Effector CD8-positive, alpha-beta T cell (primary cell): ENCODE data around the gene DOP1B.
A peak's percentile ranks its signal among the peaks of the same experiment; 100 is the strongest.
"Not testable (repeated sequence)": the region's sequence is repeated elsewhere in the genome, so short reads cannot be mapped to it uniquely, and the experiment has no call there.

ENCODE experiments used
- DNase-seq: peaks from one replicate; lab custom pipeline; 2025; lab: John Stamatoyannopoulos, UW
- total RNA-seq, 4 experiments: gene quantifications; one replicate each; lab custom pipeline; 2026; lab: John Stamatoyannopoulos, UW

Gene DOP1B, protein sequence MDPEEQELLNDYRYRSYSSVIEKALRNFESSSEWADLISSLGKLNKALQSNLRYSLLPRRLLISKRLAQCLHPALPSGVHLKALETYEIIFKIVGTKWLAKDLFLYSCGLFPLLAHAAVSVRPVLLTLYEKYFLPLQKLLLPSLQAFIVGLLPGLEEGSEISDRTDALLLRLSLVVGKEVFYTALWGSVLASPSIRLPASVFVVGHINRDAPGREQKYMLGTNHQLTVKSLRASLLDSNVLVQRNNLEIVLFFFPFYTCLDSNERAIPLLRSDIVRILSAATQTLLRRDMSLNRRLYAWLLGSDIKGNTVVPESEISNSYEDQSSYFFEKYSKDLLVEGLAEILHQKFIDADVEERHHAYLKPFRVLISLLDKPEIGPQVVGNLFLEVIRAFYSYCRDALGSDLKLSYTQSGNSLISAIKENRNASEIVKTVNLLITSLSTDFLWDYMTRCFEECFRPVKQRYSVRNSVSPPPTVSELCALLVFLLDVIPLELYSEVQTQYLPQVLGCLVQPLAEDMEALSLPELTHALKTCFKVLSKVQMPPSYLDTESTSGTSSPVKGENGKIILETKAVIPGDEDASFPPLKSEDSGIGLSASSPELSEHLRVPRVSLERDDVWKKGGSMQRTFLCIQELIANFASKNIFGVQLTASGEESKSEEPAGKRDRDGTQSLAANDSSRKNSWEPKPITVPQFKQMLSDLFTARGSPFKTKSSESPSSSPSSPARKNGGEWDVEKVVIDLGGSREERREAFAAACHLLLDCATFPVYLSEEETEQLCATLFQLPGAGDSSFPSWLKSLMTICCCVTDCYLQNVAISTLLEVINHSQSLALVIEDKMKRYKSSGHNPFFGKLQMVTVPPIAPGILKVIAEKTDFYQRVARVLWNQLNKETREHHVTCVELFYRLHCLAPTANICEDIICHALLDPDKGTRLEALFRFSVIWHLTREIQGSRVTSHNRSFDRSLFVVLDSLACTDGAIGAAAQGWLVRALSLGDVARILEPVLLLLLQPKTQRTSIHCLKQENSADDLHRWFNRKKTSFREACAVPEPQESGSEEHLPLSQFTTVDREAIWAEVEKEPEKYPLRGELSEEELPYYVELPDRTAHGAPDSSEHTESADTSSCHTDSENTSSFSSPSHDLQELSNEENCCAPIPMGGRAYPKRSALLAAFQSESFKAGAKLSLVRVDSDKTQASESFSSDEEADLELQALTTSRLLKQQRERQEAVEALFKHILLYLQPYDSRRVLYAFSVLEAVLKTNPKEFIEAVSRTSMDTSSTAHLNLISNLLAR (N-terminal part only)
- 33.8 to 58.5 (median 49.6) reads per million in 4 experiments for total RNA-seq

DNA sequence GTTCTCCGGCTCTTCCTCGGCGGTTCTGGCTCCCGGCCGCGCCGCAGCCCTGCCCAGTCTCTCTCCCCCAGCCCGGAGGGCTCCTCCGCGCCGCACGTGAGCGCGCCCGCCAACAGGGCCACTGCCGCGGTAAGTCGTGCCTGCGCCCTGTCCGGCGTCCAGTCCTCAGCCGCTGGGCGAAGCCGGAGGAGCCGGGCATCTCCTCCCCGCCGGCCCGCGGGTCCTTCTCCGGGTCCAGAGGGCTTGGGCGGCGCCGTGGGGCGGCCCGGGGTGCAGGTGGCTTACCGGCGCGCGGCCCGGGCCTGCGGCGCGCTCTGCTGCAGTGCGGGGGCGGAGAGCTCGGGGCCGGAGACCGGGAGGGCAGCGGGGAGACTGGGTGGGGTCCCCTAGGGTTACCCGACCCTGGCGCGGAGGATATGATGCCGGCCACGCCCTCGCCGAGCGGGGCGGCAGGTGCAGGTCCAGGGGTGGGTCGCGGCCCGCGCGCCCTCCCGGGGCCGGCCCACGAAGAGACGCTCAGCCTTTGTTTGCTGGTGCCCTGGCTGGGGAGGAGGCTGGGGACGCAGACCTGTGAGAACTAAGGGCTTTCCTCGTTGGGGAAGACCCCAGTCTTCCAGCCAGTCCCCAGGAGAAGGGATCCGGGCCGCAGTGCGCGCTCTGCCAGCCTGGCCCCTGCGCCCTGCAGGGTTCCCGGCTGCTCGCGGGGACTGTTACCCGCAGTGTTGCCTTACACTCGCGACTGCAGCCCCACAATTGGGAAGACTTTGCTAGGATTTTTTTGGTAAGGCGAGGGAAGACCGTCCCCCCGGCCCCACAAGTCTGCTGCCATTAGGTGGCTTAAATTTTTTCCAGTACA lies at the start of gene DOP1B:
Gene DOP1B (plus strand): TSS at position 10 of the 856 bp plus-strand sequence. CDS start 7,910 bp downstream, outside the sequence.
- DNase-seq, result peak; percentile 31

DNA sequence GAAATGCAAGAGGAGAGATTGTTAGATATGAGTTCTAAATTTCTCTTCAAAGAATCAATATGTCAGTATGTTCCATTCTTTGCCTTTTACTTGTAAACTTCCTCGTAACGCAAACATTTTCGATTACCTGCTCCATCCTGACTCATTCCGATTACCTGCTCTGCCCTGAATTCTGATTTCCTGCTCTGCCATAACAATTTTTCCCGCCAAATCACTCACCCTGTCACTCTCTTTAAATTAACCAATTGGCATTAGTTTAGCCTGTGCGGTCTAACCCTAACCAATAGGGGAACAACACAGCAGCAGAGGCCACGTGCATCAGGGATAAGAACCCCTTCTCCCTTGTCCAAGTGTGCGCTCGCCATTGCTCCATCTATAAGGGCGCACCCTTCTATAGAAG lies 46.8 kb upstream of the DOP1B start:
- DNase-seq, result no peak

DNA sequence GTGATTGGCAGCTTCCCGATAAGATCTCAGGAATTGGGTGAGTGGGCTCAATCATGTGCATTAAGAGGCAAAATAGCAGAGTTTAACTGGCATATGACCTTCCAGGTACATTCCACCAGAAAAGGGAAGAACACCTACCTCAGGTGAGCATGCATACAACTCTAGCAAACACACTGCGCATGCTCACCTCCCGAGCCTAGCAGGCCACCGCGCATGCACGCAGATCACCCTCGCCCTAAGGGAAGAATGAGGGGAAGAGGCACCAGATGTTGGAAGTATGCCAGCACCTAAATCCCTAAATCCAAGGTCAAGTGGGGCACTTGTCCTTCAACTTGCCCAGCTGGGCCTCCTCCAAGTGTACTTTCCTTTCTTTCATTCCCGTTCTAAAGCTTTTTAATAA lies 45.4 kb upstream of the DOP1B start:
- DNase-seq, result no peak

DNA sequence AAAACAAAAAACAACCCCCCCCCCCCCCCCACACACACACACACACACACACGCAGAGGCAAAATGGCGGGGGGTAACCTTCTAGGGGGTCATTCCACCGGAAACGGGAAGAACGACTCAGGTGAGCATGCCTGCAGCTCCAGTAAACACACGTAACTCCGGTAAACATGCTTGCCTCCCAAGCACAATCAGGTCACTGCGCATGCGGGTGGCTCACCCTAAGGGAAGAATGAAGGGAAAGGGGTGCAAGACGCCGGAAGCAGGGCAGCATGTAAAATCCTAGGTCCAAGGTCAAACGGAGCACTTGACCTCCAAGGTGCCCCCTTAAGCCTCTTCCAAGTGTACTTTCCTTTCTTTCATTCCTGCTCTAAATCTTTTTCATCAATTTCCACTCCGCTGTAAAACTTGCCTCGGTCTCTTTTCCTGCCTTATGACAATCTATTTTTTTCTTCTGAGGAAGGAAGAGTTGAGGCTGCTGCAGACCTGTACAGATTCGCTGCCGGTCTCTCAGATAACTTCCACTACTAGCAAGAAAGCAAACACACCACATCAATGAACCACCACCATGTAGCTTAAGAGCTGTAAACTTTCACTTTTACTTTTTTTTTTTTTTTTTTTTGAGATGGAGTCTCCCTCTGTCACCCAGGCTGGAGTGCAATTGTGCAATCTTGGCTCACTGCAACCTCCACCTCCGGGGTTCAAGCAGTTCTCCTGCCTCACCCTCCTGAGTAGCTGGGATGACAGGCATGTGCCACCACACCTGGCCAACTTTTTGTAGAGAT lies 42.8 kb upstream of the DOP1B start:
- peak; percentile 65 for DNase-seq

DNA sequence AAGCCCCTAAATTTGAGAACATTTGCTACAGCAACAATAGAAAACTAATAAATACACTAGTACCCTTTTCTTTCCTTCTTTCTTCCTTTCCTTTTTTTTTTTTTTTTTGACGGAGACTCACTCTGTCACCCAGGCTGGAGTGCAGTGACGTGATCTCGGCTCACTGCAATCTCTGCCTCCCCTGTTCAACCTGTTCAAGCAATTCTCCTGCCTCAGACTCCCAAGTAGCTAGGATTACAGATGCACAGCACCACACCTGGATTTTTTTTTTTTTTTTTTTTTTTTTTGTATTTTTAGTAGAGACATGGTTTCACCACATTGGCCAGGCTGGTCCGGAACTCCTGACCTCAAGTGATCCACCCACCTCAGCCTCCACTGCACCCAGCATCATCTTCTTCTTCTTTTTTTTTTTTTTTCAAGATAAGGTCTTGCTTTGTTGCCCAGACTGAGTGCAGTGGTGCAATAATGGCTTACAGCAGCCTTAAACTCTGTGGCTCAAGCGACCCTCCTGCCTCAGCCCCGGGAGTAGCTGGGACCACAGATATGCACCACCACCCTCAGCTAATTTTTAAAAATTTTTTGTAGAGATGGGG lies 41.4 kb upstream of the DOP1B start:
- no peak for DNase-seq

DNA sequence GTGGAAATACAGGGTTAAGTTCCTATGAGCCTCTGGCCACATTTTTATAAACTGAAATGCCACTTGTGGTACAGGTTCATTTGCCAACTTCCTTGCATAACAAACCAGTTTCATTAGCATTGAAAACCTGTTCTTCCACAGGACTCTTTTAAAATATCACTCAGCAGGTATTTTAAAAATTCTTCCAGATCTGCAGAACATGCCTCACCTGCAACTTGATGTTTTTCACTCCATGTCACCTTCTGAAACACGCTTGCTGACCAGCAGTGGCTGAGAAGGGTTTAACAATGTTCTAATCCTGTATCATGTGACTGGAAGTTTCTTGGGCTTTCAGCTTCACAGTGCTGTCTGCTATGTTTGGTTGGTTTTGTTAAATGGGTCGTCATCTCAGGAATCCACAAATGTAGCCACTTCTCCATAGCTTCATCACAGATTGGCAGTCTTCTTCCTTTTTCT lies 39.3 kb upstream of the DOP1B start:
- no peak for DNase-seq

DNA sequence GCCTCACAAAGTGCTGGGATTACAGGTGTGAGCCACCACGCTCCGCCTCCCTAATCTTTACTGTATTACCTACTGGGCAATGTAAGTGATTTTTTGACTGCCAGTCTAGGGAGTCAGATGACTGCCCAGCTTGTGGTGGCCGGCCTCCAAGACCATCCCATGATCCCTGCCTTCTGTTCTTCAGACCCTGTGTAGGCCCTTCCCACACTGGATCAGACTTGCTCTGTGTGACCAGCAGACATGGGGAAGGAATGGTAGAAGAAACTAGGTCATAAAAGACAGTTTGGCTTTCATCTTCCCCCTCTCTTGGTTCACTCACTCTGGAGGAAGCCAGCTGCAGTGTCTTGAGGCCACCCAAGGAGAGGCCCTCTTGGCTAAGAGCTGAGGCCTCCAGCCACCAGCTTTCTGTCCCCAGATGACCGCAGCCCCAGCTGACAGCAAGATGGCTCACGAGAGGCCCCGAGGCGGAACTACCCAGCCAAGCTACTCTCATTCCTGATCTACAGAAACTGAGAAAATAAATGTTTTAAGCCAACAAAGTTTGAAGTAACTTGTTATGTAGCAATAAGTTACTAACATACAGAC lies 36.2 kb upstream of the DOP1B start:
- DNase-seq, result no peak

DNA sequence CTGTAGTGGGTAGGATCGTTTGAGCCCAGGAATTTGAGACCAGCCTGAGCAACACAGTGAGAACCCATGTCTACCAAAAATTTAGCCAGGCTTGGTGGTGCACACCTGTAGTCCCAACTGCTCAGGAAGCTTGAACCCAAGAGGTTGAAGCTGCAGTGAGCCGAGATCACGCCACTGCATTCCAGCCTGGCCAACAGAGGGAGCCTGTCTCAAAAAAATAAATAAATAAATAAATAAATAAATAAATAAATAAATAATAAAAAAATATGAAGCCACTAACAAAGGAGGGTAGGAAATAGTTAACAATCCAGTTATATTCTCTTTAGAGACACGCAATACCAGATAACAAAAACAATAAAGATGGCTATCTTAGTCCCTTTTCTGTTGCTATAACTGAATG lies 33.6 kb upstream of the DOP1B start:
- DNase-seq, result no peak

DNA sequence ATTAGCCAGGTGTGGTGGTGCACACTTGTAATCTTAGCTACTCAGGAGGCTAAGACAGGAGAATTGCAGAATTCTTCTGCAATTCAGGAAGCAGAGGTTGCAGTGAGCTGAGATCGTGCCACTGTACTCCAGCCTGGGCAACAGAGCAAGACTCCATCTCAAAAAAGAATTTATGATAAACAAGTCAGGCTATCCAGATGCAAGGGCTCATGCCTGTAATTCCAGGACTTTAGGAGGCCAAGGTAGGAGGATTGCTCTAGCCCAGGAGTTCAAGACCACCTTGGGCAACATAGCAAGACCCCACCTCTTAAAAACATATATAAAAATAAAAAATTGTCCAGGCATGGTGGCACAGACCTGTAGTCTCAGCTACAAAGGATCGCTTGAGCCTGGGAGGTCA lies 32.2 kb upstream of the DOP1B start:
- DNase-seq, result no peak

DNA sequence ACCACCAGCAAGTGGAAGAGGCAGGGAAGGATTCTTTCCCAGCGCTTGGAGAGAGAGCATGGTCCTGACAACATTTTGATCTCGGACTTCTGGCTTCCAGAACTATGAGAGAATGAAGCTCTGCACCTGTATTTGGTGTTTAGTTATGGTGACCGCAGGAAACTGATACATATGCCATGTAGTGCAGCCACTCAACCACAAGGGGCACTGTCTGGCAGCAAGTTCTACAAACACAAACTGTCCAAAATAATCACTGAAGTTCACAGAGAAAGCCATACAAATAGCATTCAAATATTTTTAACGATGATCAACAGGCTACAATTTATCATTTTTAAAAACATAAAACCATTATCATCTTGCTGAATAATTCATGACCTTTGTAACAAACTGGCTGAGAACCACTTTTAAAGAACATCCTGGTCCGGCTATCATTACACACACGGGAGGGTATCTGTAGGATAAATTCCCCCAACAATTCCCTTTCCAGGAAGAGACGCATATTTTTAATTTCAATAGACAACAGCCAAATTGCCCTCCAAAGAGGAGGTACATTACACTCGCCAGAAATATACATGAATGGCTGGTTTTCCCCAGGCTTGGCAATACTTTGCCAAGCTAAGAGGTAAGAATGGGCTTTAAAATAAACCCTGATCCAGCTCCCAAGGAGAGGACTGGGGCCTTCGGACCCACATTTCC lies 31.0 kb upstream of the DOP1B start:
- DNase-seq, result peak; percentile 21

DNA sequence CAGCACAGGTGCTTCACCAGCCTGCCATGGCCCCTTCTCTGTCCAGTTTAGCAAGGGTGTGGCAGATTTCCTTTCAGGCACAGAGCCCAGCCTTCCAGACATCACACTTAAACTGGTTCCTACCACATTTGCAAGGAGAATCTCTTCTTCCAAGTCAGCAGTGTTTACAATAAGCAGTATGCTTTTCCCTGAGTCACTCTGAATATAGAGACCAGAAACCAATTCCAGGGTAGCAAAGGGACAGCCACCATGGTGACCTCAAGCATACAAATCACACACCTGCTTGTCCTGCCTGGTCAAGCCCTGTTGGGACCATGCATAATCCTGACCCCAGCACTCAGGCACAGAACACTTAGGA lies 30.4 kb upstream of the DOP1B start:
- no peak for DNase-seq

DNA sequence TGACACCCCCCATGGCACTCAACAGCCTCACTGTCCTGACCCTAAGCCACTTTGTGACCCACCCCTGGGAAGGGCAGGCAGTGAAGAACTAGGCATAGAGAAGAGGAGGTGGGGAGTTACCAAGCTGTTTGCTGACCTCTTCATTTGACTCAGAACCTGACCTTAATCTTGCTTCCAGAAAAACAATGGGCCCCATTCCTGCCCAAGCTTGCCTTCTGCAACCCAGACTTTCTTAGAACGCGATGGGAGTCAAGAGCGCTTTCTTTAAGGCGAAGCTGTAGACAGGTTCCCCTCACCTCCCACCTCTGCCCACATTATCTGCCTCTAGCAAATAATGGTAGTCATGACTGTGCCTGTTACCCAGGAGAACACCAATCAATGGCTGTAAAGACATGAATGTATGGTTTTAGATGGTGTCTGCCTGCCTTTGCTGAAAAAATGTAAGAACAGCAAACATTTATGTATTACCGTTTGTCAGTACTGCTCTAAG lies 30.0 kb upstream of the DOP1B start:
- DNase-seq, result no peak

DNA sequence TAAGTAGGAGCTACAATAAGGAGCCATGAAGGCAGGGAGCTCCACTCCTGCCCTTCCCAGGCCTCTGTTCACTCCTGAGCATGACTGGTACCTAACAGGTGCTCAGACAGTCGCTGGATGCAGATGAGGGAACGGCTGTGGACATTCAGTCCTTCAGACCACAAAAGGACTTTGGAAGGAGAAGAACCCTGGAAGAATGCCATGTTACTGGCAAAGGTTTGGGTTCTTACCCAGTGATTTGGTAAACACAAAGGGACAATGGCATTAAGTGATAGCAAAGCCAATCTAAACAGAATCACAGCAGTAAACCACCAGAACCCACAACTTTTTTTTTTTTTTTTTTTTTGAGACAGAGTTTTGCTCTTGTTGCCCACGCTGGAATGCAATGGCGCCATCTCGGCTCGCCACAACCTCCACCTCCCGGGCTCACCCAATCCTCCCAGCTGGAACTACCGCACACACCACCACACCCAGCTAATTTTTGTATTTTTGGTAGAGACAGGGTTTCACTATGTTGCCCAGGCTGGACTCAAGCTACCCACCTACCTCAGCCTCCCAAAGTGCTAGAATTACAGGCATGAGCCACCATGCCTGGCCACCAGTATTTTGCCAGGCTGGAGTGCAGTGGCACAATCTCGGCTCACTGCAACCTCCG lies 29.2 kb upstream of the DOP1B start:
- no peak for DNase-seq

DNA sequence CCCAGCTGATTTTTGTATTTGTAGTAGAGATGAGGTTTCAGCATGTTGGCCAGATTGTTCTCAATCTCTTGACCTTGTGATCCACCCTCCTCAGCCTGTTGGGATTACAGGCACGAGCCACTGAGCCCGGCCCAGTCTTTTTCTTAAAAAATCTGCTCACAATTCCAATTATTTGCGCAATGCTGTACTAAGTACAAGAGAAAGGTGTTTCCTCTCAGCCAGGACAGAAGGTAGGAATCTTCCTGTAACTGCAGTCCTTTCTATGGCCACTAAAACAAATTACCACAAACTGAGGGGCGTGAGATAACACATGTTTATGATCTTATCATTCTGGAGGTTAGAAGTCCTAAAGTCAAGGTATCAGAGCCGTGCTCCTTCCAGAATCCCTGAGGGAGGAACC lies 28.6 kb upstream of the DOP1B start:
- no peak for DNase-seq

DNA sequence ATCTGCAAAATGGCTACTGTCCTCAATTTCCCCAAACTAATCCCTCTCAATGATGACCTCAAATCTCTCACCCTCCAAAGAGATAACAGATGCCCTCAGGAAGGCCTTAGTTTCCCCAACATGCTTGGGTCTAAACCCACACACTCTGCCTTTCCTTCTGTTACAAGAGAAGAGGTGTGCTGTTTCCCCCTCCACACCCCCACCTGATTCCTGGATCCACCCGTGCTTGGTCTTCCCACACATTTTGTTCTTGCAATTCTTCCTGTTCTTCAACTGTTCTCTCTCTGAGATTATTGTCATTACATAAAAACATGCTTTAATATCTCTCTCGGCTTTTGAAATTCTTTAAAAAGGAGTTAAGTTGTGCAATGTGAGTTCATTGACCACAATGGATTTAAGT lies 27.4 kb upstream of the DOP1B start:
- DNase-seq, result no peak

DNA sequence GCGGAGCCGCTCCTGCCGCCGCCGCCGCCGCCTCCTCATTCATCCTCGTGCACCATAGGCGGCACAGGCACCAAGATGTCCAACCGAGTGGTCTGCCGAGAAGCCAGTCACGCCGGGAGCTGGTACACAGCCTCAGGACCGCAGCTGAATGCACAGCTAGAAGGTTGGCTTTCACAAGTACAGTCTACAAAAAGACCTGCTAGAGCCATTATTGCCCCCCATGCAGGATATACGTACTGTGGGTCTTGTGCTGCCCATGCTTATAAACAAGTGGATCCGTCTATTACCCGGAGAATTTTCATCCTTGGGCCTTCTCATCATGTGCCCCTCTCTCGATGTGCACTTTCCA lies 26.2 kb upstream of the DOP1B start:
- DNase-seq, result not testable (repeated sequence)

DNA sequence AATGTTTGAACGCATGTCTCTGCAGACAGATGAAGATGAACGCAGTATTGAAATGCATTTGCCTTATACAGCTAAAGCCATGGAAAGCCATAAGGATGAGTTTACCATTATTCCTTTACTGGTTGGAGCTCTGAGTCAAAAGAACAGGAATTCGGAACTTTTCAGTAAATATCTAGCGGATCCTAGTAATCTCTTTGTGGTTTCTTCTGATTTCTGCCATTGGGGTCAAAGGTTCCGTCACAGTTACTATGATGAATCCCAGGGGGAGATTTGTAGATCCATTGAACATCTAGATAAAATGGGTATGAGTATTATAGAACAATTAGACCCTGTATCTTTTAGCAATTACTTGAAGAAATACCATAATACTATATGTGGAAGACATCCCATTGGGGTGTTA lies 25.8 kb upstream of the DOP1B start:
- DNase-seq, result not testable (repeated sequence)

DNA sequence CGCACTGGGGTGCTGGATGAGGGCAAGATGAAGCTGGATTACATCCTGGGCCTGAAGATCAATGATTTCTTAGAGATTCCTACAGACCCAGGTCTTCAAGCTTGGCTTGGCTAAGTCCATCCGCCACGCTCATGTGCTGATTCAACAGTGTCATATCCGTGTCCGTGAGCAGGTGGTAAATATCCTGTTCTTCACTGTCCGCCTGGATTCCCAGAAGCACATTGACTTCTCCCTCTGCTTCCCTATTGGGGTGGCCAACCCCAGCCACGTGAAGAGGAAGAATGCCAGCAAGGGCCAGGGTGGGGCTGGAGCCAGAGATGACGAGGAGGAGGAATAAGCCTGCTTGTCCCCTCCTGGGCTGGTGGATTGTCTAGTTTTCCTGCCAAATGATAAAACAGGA lies 23.9 kb upstream of the DOP1B start:
- DNase-seq, result no peak
